ENCODE results near the gene IRF5. TPM values are rescaled to one million over a fixed set of nuclear protein-coding genes. Genes with fewer than 3 reads are reported as not detected.

Gene IRF5
- total RNA-seq, 1 experiment from 2014 or later: not detected

DNA sequence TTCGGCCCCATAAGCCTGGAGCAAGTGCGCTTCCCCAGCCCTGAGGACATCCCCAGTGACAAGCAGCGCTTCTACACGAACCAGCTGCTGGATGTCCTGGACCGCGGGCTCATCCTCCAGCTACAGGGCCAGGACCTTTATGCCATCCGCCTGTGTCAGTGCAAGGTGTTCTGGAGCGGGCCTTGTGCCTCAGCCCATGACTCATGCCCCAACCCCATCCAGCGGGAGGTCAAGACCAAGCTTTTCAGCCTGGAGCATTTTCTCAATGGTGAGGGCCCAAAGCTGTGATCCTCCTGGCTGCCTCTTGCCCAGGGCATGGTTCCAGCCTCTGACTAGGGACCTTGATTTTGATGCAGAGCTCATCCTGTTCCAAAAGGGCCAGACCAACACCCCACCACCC, 10.1 kb downstream of the IRF5 start:
- no peak for DNase-seq (ENCODE audit: low spot score)
- Histone ChIP-seq H3K4me1 (ENCODE audit: insufficient read depth, low read length, poor library complexity, severe bottlenecking) (no peaks in the 10 kb centered on the region), H3K4me3 (ENCODE audit: low read depth, low read length, poor library complexity, severe bottlenecking) (no peak overlapping the region), H3K9me3 (ENCODE audit: low read depth, low read length, poor library complexity, severe bottlenecking) (no peaks in the 10 kb centered on the region), H3K36me3 (ENCODE audit: insufficient read depth, low read length, poor library complexity, severe bottlenecking) (no peaks in the 10 kb centered on the region), H3K27me3 (replicated peaks; ENCODE audit: insufficient read depth, low read depth, low read length, poor library complexity) (no peaks in the 10 kb centered on the region), H3K27ac (ENCODE audit: low read depth, low read length, poor library complexity, severe bottlenecking) (no peak overlapping the region)
- CTCF ChIA-PET: no interaction called here
- POLR2A ChIA-PET (ENCODE audit: low non-redundant PET): interaction anchor here (0.5 to 0.6 kb wide), 2 partner anchors 45 to 453 kb away, joined by 3 to 6 read pairs; no protein-coding TSS in a partner anchor
- no peak for TF ChIP-seq EZH2 (IDR thresholded peaks at IDR 0.05; ENCODE audit: borderline replicate concordance, low read depth, low read length, poor library complexity, severe bottlenecking)
- TF ChIP-seq, protein P1, sequence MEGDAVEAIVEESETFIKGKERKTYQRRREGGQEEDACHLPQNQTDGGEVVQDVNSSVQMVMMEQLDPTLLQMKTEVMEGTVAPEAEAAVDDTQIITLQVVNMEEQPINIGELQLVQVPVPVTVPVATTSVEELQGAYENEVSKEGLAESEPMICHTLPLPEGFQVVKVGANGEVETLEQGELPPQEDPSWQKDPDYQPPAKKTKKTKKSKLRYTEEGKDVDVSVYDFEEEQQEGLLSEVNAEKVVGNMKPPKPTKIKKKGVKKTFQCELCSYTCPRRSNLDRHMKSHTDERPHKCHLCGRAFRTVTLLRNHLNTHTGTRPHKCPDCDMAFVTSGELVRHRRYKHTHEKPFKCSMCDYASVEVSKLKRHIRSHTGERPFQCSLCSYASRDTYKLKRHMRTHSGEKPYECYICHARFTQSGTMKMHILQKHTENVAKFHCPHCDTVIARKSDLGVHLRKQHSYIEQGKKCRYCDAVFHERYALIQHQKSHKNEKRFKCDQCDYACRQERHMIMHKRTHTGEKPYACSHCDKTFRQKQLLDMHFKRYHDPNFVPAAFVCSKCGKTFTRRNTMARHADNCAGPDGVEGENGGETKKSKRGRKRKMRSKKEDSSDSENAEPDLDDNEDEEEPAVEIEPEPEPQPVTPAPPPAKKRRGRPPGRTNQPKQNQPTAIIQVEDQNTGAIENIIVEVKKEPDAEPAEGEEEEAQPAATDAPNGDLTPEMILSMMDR (conservative IDR thresholded peaks at IDR 0.05; ENCODE audit: low read depth, low read length): no peak
- no TSS peak for BruUV-seq (replicated peaks)
- intact Hi-C loops (cut with micrococcal nuclease; ENCODE audit: unreplicated experiment): no loop called here

GRCh38 chr7:128948312-128948973, 10.7 kb downstream of the IRF5 start:
- no peak overlapping the region for H3K4me3 ChIP-seq (ENCODE audit: low read depth, low read length, poor library complexity, severe bottlenecking)
- POLR2A ChIA-PET (ENCODE audit: low non-redundant PET): interaction anchor here (0.6 kb wide), 1 partner anchor 452 kb away, joined by 6 read pairs; no protein-coding TSS in a partner anchor
- no peaks in the 10 kb centered on the region for H3K9me3 ChIP-seq (ENCODE audit: low read depth, low read length, poor library complexity, severe bottlenecking)
- no peaks in the 10 kb centered on the region for H3K27me3 ChIP-seq (replicated peaks; ENCODE audit: insufficient read depth, low read depth, low read length, poor library complexity)
- TF ChIP-seq, protein P1 (conservative IDR thresholded peaks at IDR 0.05; ENCODE audit: low read depth, low read length): no peak
- no peak for TF ChIP-seq EZH2 (IDR thresholded peaks at IDR 0.05; ENCODE audit: borderline replicate concordance, low read depth, low read length, poor library complexity, severe bottlenecking)
- no TSS peak for BruUV-seq (replicated peaks)
- no peaks in the 10 kb centered on the region for H3K4me1 ChIP-seq (ENCODE audit: insufficient read depth, low read length, poor library complexity, severe bottlenecking)
- no peaks in the 10 kb centered on the region for H3K36me3 ChIP-seq (ENCODE audit: insufficient read depth, low read length, poor library complexity, severe bottlenecking)
- intact Hi-C loops (cut with micrococcal nuclease; ENCODE audit: unreplicated experiment): no loop called here
- DNase-seq (ENCODE audit: low spot score): no peak
- no peak overlapping the region for H3K27ac ChIP-seq (ENCODE audit: low read depth, low read length, poor library complexity, severe bottlenecking)
- CTCF ChIA-PET: no interaction called here

DNA sequence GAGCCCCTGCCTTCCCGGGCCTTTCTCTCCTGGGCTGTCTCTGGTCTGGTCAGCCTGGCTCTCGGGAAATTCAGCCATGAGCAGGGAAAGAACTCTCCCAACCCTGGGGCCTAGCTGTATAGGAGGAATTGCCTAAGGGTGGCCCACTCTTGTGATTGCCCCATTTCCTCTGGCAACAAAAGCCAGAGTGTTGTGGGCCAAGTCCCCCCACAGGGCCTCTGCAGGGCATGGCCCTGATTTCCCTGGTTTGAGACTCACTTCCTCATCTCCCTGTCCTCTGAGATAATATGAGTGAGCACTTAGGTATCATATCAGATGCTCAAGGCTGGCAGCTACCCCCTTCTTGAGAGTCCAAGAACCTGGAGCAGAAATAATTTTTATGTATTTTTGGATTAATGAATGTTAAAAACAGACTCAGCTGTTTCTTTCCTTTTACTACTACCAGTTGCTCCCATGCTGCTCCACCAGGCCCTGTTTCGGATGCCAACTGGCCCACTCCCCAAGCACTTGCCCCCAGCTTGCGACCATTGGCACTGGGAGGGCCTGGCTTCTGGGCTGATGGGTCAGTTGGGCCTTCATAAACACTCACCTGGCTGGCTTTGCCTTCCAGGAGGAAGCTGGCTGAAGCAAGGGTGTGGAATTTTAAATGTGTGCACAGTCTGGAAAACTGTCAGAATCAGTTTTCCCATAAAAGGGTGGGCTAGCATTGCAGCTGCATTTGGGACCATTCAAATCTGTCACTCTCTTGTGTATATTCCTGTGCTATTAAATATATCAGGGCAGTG, 11.4 kb downstream of the IRF5 start:
- TF ChIP-seq, protein P1 (conservative IDR thresholded peaks at IDR 0.05; ENCODE audit: low read depth, low read length): no peak
- TF ChIP-seq EZH2 (IDR thresholded peaks at IDR 0.05; ENCODE audit: borderline replicate concordance, low read depth, low read length, poor library complexity, severe bottlenecking): no peak

More for the DNA sequence above, 11.4 kb downstream of the IRF5 start:
- H3K4me1 ChIP-seq (ENCODE audit: insufficient read depth, low read length, poor library complexity, severe bottlenecking): no peaks in the 10 kb centered on the region
- intact Hi-C loops (cut with micrococcal nuclease; ENCODE audit: unreplicated experiment): no loop called here
- no peaks in the 10 kb centered on the region for H3K27me3 ChIP-seq (replicated peaks; ENCODE audit: insufficient read depth, low read depth, low read length, poor library complexity)
- H3K4me3 ChIP-seq (ENCODE audit: low read depth, low read length, poor library complexity, severe bottlenecking): no peak overlapping the region
- no peaks in the 10 kb centered on the region for H3K9me3 ChIP-seq (ENCODE audit: low read depth, low read length, poor library complexity, severe bottlenecking)
- BruUV-seq (replicated peaks): no TSS peak
- ChIA-PET POLR2A (ENCODE audit: low non-redundant PET) (no interaction called here), CTCF (no interaction called here)
- H3K36me3 ChIP-seq (ENCODE audit: insufficient read depth, low read length, poor library complexity, severe bottlenecking): peaks cover 6% of the 10 kb centered on the region
- H3K27ac ChIP-seq (ENCODE audit: low read depth, low read length, poor library complexity, severe bottlenecking): no peak overlapping the region
- DNase-seq (ENCODE audit: low spot score): no peak
